HL-60 (cell line): Measurements from ENCODE around the gene TBX4.

ENCODE experiments used
- DNase-seq, 2 experiments: peaks; one replicate each; pipeline ENCODE4 v3.0.0-alpha.2; 2010 to 2020; ENCODE audit warnings: low read depth in 1 of 2, low spot score in 1 of 2
- H3K27ac ChIP-seq: fragments of 250-450 bp; sonication (Bioruptor Pico); replicated peaks from 2 replicates; pipeline ENCODE4 v1.5.1; 2020; ENCODE audit warnings: mild to moderate bottlenecking, moderate library complexity
- H3K27me3 ChIP-seq: fragments of 250-450 bp; sonication (Bioruptor Pico); 2 replicates; pipeline ENCODE4 v1.5.1; 2021; ENCODE audit warnings: mild to moderate bottlenecking, moderate library complexity; ENCODE audit not compliant: insufficient read depth, poor library complexity, severe bottlenecking
- H3K4me3 ChIP-seq: replicated peaks from 2 replicates; pipeline ENCODE4 v1.5.1; 2011; ENCODE audit warnings: mild to moderate bottlenecking, control low read depth, low read length; ENCODE audit not compliant: insufficient read depth
- CTCF ChIP-seq: IDR thresholded peaks from one replicate; pipeline ENCODE4 v1.5.1; 2011; ENCODE audit warnings: low read length, control low read depth, inconsistent platforms; ENCODE audit not compliant: insufficient read depth
- GABPA ChIP-seq: IDR thresholded peaks from 2 replicates; pipeline ENCODE4 v1.6.1; 2012; ENCODE audit warnings: low read depth
- POLR2AphosphoS5 ChIP-seq: IDR thresholded peaks from 2 replicates; pipeline ENCODE4 v1.6.1; 2012; ENCODE audit warnings: low read depth
- REST ChIP-seq: IDR thresholded peaks from 2 replicates; pipeline ENCODE4 v1.6.1; 2012; ENCODE audit warnings: low read depth; ENCODE audit not compliant: insufficient replicate concordance
- SPI1 ChIP-seq: IDR thresholded peaks from 2 replicates; pipeline ENCODE4 v1.6.1; 2012; ENCODE audit warnings: low read depth, mild to moderate bottlenecking, borderline replicate concordance

Gene TBX4

GRCh38 chr17:61459939-61460718, 7.9 kb downstream of the TBX4 start:
- Histone ChIP-seq H3K4me3 (no peak overlapping the region), H3K27ac (no peak overlapping the region), H3K27me3 (peaks cover 78% of the 10 kb centered on the region)
- DNase-seq: no peak
- no peak for TF ChIP-seq GABPA
- TF ChIP-seq CTCF: no peak
- TF ChIP-seq REST: no peak
- TF ChIP-seq POLR2AphosphoS5: no peak
- TF ChIP-seq SPI1: no peak

- DNase-seq: no peak
- peaks cover 70% of the 10 kb centered on the region for H3K27me3 ChIP-seq
- TF ChIP-seq CTCF: no peak
- TF ChIP-seq POLR2AphosphoS5: no peak
- TF ChIP-seq GABPA: no peak
- TF ChIP-seq SPI1: no peak
- no peak for TF ChIP-seq REST
- H3K27ac ChIP-seq: no peak overlapping the region
- H3K4me3 ChIP-seq: no peak overlapping the region
These were observed 8.8 kb downstream of the TBX4 start for GRCh38 chr17:61460796-61461585.

GRCh38 chr17:61461586-61461966, 9.4 kb downstream of the TBX4 start:
- no peak overlapping the region for H3K27ac ChIP-seq
- no peak for DNase-seq
- H3K27me3 ChIP-seq: peaks cover 66% of the 10 kb centered on the region
- no peak overlapping the region for H3K4me3 ChIP-seq
- TF ChIP-seq CTCF (no peak), REST (no peak), POLR2AphosphoS5 (no peak)
